ENCODE measurements around the gene NGF.

- no peak for TF ChIP-seq POLR2A (IDR thresholded peaks at IDR 0.05)
- TF ChIP-seq, protein P1, sequence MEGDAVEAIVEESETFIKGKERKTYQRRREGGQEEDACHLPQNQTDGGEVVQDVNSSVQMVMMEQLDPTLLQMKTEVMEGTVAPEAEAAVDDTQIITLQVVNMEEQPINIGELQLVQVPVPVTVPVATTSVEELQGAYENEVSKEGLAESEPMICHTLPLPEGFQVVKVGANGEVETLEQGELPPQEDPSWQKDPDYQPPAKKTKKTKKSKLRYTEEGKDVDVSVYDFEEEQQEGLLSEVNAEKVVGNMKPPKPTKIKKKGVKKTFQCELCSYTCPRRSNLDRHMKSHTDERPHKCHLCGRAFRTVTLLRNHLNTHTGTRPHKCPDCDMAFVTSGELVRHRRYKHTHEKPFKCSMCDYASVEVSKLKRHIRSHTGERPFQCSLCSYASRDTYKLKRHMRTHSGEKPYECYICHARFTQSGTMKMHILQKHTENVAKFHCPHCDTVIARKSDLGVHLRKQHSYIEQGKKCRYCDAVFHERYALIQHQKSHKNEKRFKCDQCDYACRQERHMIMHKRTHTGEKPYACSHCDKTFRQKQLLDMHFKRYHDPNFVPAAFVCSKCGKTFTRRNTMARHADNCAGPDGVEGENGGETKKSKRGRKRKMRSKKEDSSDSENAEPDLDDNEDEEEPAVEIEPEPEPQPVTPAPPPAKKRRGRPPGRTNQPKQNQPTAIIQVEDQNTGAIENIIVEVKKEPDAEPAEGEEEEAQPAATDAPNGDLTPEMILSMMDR (IDR thresholded peaks at IDR 0.05) = no peak
These were observed 60.8 kb downstream of the NGF start for GRCh38 chr1:115277276-115277675.

Data from thyroid gland (tissue), 4 donors.